Hypothalamus (tissue), 51 donors: ENCODE results near the gene KIF26B.

Source experiments
- DNase-seq, 51 donors: peaks; one replicate each; lab custom pipeline; 2025; lab: John Stamatoyannopoulos, UW

KIF26B gene

GRCh38 chr1:245131026-245131393 is 23.8 kb upstream of the KIF26B start:
- DNase-seq: no peak

GRCh38 chr1:245132771-245133170 is 22.0 kb upstream of the KIF26B start:
- DNase-seq: no peak

GRCh38 chr1:245133995-245134715 is 20.6 kb upstream of the KIF26B start:
- no peak for DNase-seq

GRCh38 chr1:245142171-245142798 is 12.5 kb upstream of the KIF26B start:
- DNase-seq: no peak

- no peak for DNase-seq
These were observed 11.8 kb upstream of the KIF26B start for GRCh38 chr1:245142976-245143375.

DNA sequence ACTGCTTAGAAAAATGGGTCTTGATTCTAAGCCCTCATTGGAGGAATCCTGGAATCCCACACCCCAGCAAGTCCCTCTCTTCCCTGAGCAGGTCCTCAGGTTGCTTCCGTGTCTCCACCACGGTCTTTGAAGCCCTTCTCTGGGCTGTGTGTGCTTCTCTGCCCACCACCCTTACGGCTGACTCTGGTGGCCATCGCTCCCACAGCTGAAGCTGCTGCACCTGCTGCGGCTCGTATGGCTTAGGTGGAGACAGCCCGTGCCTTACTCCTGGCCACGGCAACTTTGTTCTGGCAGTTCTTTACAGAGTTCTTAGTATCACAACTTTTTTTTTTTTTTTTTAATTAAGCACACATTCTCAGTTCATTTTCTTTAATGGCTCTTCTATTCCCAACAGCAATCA is 10.9 kb upstream of the KIF26B start:
- no peak for DNase-seq

- no peak for DNase-seq
These were observed 6.7 kb upstream of the KIF26B start for GRCh38 chr1:245148069-245148468.

DNA sequence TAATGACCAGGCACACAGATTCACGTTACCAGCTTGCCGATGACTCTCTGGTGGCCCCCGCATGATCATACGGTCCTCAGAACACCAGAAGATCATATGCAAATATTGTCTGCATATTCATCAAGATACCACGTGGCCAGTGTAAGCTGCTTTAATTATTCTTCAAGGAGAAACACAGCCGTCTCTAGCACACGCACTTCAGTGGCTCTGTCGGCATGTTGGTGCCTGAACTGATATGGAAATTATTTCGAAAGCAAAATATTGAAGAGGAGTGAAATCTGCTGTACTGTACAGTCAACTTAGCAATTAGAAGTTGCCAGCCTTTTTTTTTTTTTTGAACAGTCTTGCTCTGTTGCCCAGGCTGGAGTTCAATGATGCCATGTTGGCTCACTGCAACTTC is 5.9 kb upstream of the KIF26B start:
- DNase-seq: no peak

DNA sequence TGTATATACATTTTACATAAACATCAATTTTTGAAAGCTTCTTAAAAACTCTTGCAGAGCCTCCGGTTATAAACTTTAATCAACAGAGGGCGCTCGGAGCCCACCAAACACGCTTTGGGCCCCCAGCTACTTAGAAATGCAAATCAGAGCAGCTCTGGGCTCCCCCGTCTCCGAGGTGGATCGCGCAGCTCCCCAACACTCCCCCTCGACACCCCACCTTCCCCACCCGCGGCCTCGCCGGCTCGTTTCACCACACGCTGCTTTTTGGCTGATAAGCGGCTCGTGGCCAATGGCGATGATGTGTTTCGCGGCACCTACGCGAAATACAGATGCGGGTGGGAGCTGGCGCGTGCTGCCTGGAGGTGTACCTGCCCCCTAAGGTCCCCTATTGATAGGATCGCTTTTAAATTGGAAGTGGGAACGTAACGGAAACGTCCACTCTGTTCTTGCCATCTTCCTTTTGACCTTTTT is 1.7 kb upstream of the KIF26B start:
- DNase-seq: peak in 36 of 51 donors; percentile 13 to 75 (median 40)

DNA sequence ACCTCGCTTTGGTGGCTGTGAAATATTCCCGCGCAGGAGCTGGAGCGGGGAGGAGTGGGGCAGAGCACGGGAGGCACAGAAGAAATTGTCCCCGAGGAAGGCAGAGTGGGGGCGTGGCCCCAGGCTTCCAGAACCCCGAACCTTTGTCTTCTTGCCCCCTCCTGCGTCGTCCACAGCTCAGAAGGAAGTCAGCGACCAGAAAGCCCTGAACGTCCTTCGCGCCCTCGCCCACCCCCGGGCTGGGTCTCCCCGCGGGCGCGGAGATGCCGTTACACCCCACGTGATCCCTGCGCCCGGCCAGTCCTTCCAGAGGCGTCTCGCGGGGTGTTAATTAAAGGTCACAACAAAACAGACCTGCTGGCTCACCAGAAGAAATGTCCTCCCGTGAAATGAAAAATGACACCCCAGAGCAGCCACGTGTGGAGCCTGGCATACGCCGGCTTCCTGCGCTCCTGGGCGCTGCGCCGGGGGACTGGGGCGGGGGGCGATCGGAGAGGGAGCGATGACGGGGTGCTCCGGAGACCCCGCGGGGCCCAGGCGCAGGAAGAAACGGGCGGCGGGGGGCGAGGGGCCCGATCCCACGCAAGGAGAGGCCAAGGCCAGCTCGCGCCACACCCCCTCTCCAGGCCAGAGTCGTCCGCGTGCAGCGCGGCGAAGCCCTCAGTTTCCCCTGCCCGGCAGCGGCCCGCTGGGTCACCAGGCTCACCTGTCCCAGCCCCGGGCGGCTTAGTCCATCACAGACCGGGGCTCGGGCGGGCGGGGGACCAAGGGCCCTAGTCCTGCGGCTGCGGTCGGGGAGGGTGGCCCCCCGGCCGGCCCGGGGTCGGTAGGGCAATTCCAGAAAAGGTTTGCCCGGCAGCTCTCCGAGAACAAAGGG is 995 bp upstream of the KIF26B start:
- peak in 7 of 51 donors; percentile 18 to 73 (median 27) for DNase-seq

GRCh38 chr1:245155272-245156040 is 671 bp downstream of the KIF26B start:
- peak in 6 of 51 donors; percentile 14 to 44 (median 20) for DNase-seq

DNA sequence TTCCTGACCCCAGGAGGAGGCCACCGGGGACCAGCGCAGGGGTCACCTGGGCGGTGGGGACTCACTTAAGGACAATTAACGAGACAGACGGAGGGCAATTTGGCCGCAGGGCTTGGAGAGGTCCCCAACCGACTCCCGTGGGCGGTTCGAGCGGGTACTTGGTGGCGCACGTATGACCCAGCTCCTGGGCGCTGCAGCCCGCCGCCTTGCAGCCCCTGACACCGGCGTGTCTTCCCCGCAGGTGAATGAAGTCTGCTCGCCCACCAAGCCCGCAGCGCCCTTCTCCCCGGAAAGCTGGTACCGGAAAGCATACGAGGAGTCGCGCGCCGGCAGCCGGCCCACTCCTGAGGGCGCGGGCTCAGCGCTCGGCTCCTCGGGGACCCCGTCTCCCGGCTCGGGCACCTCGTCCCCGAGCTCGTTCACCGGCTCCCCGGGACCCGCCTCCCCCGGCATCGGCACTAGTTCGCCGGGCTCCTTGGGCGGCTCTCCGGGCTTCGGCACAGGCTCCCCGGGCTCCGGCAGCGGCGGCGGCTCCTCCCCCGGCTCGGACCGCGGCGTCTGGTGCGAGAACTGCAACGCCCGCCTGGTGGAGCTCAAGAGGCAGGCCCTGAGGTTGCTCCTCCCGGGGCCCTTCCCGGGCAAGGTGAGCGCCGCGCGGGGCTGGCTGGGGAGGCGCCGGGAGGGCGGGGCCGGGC is 1.4 kb downstream of the KIF26B start:
- peak in 43 of 51 donors; percentile 8 to 78 (median 52) for DNase-seq

DNA sequence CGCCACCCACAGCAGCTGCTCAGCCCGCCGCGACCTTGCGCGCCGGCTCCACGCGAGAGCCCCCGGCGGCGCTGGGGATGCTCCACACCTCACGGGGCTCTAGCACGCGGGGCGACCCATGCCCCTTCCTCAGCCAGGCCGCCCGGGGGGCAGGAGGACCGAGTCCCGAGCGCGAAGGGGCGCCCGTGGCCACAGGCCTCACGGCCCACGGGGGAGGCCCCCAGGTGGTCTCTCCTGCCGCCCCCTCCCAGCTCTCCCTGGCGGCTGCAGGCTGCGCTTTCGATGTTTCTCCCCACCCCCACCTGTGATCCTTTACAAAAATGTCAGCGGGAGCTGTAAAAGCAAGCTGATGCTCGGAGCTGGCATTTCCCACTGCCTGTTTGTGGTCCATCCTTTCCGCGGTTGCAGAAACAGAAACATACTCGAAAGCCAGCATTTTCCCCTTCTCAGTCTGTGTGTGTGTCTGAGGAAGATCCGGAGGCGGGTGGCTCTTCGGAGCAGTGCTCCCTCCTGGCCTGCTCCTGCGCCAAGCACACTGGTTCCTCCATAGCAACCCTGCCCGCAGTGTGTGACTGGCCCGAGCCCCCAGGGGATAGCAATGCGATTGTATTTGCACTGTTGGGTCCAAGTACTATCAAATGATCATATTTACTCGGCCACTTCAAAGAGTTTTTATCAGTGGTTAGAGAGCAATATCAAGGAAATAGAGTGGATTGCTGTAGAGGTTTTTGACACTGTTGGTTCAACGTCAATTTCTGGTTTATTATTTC is 2.1 kb downstream of the KIF26B start:
- DNase-seq: peak in 8 of 51 donors; percentile 8 to 57 (median 18)

DNA sequence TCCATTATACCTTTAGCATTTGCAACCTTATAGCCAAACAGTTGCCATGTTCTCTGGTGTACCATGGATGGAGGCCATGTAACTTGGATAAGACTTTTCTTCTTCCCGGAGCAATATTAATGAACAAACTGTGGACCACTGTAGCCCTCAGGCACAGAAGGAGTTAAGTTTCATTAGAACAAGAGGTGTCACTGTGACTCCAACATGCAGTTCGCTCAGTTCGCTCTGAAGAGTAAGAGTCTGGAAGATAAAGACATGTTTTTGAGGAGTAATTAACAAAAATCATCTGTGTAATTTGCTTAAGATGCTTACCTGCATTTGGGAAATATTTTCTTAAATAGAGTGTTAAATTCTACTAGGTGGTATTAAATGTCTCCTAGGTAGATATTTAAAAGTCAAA is 4.1 kb downstream of the KIF26B start:
- no peak for DNase-seq

- no peak for DNase-seq
These were observed 5.5 kb downstream of the KIF26B start for GRCh38 chr1:245160288-245160687.

- no peak for DNase-seq
These were observed 6.1 kb downstream of the KIF26B start for GRCh38 chr1:245160741-245161400.

GRCh38 chr1:245161866-245162265 is 7.1 kb downstream of the KIF26B start:
- DNase-seq: no peak

- peak in 2 of 51 donors; percentile 2 to 8 for DNase-seq
These were observed 11.7 kb downstream of the KIF26B start for GRCh38 chr1:245166471-245166885.
